ENCODE results near the gene TSGA10. TPM values are rescaled to one million over a fixed set of nuclear protein-coding genes. Genes with fewer than 3 reads are reported as not detected.
"Not testable (repeated sequence)": the region's sequence is repeated elsewhere in the genome, so short reads cannot be mapped to it uniquely, and the experiment has no call there.

The TSGA10 gene
- total RNA-seq, 1 experiment from 2014 or later, result 7.5 TPM

- in situ Hi-C loops (cut with HindIII; ENCODE audit: low pct_unique_long_range_greater_than_20kb, low sequenced_read_pairs), result no loop called here
- H3K4me1 ChIP-seq (ENCODE audit: control insufficient read depth, insufficient read depth, low read length), result no peaks in the 10 kb centered on the region
- TF ChIP-seq CTCF (IDR thresholded peaks at IDR 0.05) (no peak), TCF7L2 (IDR thresholded peaks at IDR 0.05; ENCODE audit: low read depth, low read length) (no peak), REST (IDR thresholded peaks at IDR 0.05; ENCODE audit: insufficient read depth in 1 of 2, low read depth in 2 of 2, low read length in 1 of 2) (no peak), POLR2AphosphoS5 (IDR thresholded peaks at IDR 0.05; ENCODE audit: low read depth, low read length) (no peak), SIN3A (IDR thresholded peaks at IDR 0.05; ENCODE audit: borderline replicate concordance, insufficient read depth, low read depth, low read length) (no peak)
- BruUV-seq (replicated peaks), result no TSS peak
- ATAC-seq, result no peak
- H3K9me3 ChIP-seq (ENCODE audit: control insufficient read depth, insufficient read depth, low read depth, low read length), result no peaks in the 10 kb centered on the region
- ChIA-PET POLR2A (no interaction called here), CTCF (no interaction called here)
- H3K27me3 ChIP-seq (ENCODE audit: control insufficient read depth, insufficient read depth, low read length), result no peaks in the 10 kb centered on the region; the same call in 1 of the 2 replicates
- DNase-seq (ENCODE audit: low read depth, low spot score), result no peak
- H3K27ac ChIP-seq (ENCODE audit: low read length), result no peak overlapping the region
- no peaks in the 10 kb centered on the region for H3K36me3 ChIP-seq (ENCODE audit: control insufficient read depth, insufficient read depth, low read length)
- H3K4me3 ChIP-seq (ENCODE audit: low read depth in 2 of 2, low read length in 2 of 2), result no peak overlapping the region
- intact Hi-C loops (cut with micrococcal nuclease; ENCODE audit: unreplicated experiment), result no loop called here
Observed at GRCh38 chr2:99000708-99001107, 154.0 kb downstream of the TSGA10 start.

GRCh38 chr2:98988695-98989094, 166.0 kb downstream of the TSGA10 start:
- ATAC-seq; CTCF ChIA-PET; POLR2A ChIA-PET; BruUV-seq (replicated peaks); intact Hi-C loops (cut with micrococcal nuclease; ENCODE audit: unreplicated experiment); H3K27ac ChIP-seq (ENCODE audit: low read length); in situ Hi-C loops (cut with HindIII; ENCODE audit: low pct_unique_long_range_greater_than_20kb, low sequenced_read_pairs); H3K4me3 ChIP-seq (ENCODE audit: low read depth in 2 of 2, low read length in 2 of 2); H3K9me3 ChIP-seq (ENCODE audit: control insufficient read depth, insufficient read depth, low read depth, low read length); H3K4me1 ChIP-seq (ENCODE audit: control insufficient read depth, insufficient read depth, low read length); H3K27me3 ChIP-seq (ENCODE audit: control insufficient read depth, insufficient read depth, low read length); DNase-seq (ENCODE audit: low read depth, low spot score); H3K36me3 ChIP-seq (ENCODE audit: control insufficient read depth, insufficient read depth, low read length): not testable (repeated sequence)

- DNase-seq (ENCODE audit: low read depth, low spot score), result no peak
- in situ Hi-C loops (cut with HindIII; ENCODE audit: low pct_unique_long_range_greater_than_20kb, low sequenced_read_pairs), result no loop called here
- no TSS peak for BruUV-seq (replicated peaks)
Observed at GRCh38 chr2:98985905-98986666, 168.7 kb downstream of the TSGA10 start.

More at GRCh38 chr2:98985905-98986666, 168.7 kb downstream of the TSGA10 start:
- POLR2A ChIA-PET, result no interaction called here
- no peak for ATAC-seq
- Histone ChIP-seq H3K4me3 (ENCODE audit: low read depth in 2 of 2, low read length in 2 of 2) (no peak overlapping the region), H3K27me3 (ENCODE audit: control insufficient read depth, insufficient read depth, low read length) (no peaks in the 10 kb centered on the region), H3K36me3 (ENCODE audit: control insufficient read depth, insufficient read depth, low read length) (no peaks in the 10 kb centered on the region), H3K27ac (ENCODE audit: low read length) (no peak overlapping the region), H3K4me1 (ENCODE audit: control insufficient read depth, insufficient read depth, low read length) (no peaks in the 10 kb centered on the region), H3K9me3 (ENCODE audit: control insufficient read depth, insufficient read depth, low read depth, low read length) (no peaks in the 10 kb centered on the region)
- CTCF ChIA-PET, result no interaction called here
- intact Hi-C loops (cut with micrococcal nuclease; ENCODE audit: unreplicated experiment), result no loop called here
- TF ChIP-seq TCF7L2 (IDR thresholded peaks at IDR 0.05; ENCODE audit: low read depth, low read length) (no peak), SIN3A (IDR thresholded peaks at IDR 0.05; ENCODE audit: borderline replicate concordance, insufficient read depth, low read depth, low read length) (no peak), CTCF (IDR thresholded peaks at IDR 0.05) (no peak), REST (IDR thresholded peaks at IDR 0.05; ENCODE audit: insufficient read depth in 1 of 2, low read depth in 2 of 2, low read length in 1 of 2) (no peak), POLR2AphosphoS5 (IDR thresholded peaks at IDR 0.05; ENCODE audit: low read depth, low read length) (no peak)

Data from Panc1 (cell line).